ENCODE data around the gene FAM83E.
A peak's percentile ranks its signal among the peaks of the same experiment; 100 is the strongest.

The FAM83E gene

DNA sequence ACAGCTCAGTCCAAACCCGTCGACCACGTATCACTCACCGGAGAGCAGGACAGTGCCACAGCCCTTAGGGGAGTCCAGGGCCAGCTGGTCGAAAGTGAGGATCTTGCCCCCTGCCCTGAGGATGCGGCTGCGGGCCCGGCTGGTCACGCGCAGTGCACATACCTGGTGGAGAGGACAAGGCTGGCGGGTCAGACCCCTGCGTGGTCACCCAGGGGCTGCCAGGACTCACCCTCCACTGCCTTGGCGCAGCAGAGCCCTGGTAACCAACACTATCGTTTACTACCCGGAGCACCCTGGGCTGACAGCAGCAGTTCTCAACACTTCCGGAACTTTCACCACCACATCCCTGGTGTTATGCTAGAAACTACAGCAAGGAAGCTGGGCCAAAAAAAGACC lies 1.2 kb upstream of the FAM83E start:
- no peaks in the 10 kb centered on the region for H3K27me3 ChIP-seq (ENCODE audit: insufficient read depth, poor library complexity, severe bottlenecking)
- no peak for ATAC-seq (ENCODE audit: low read depth)
- H3K4me1 ChIP-seq (ENCODE audit: insufficient read depth, poor library complexity, severe bottlenecking), result peaks cover 25% of the 10 kb centered on the region
- peaks cover 36% of the 10 kb centered on the region for H3K36me3 ChIP-seq (ENCODE audit: low read depth)
- no peak overlapping the region for H3K4me3 ChIP-seq (ENCODE audit: severe bottlenecking)
- H3K9me3 ChIP-seq (ENCODE audit: severe bottlenecking), result no peaks in the 10 kb centered on the region
- peak overlapping the region; percentile 78 for H3K27ac ChIP-seq (ENCODE audit: poor library complexity, severe bottlenecking)
- no peak for DNase-seq (ENCODE audit: low spot score)
- TF ChIP-seq, protein P1, sequence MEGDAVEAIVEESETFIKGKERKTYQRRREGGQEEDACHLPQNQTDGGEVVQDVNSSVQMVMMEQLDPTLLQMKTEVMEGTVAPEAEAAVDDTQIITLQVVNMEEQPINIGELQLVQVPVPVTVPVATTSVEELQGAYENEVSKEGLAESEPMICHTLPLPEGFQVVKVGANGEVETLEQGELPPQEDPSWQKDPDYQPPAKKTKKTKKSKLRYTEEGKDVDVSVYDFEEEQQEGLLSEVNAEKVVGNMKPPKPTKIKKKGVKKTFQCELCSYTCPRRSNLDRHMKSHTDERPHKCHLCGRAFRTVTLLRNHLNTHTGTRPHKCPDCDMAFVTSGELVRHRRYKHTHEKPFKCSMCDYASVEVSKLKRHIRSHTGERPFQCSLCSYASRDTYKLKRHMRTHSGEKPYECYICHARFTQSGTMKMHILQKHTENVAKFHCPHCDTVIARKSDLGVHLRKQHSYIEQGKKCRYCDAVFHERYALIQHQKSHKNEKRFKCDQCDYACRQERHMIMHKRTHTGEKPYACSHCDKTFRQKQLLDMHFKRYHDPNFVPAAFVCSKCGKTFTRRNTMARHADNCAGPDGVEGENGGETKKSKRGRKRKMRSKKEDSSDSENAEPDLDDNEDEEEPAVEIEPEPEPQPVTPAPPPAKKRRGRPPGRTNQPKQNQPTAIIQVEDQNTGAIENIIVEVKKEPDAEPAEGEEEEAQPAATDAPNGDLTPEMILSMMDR (IDR thresholded peaks at IDR 0.05; ENCODE audit: poor library complexity, severe bottlenecking), result no peak

DNA sequence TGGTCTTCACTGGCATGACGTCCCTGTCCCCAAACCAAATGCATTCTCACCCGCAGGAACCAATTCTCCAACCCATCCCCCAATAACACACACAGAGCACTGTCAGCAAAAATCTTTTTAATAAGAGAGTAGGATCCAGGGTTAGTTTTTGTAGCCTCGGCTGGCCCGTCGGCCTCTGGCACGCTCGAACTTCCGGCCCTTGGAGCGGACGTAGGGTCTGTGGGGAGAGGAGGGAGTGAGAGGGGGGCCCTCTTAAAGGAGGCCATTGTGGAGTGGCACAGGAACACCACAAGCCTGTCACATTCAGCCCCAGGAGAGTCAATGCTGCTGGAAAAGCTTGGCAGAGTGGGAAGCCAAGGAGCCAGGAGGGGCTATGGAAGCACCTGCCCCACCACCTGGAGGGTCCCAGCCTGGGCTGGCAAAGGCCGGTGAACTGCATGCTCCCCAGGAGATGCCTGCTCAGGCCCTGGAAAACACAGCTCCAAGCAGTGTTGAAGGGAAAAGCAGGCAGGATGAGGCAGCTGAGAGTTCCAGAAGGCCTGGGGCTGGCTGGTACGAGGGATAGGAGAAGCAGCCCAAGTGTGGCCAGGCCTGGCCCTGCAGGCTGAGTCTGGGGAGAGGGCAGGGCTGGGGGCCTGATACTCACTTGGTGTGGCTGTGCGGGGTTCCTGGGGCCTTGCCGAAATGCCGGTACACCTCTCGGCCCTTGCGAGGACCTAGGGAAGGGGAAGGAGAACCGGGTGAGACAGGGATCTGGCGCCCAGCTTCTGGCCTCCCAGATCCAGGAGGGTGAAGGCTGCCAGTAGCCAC lies 560 bp upstream of the FAM83E start:
- DNase-seq (ENCODE audit: low spot score), result no peak
- Histone ChIP-seq H3K9me3 (ENCODE audit: severe bottlenecking) (no peaks in the 10 kb centered on the region), H3K27ac (ENCODE audit: poor library complexity, severe bottlenecking) (peak overlapping the region; percentile 78), H3K4me3 (ENCODE audit: severe bottlenecking) (no peak overlapping the region), H3K36me3 (ENCODE audit: low read depth) (peaks cover 36% of the 10 kb centered on the region), H3K27me3 (ENCODE audit: insufficient read depth, poor library complexity, severe bottlenecking) (no peaks in the 10 kb centered on the region), H3K4me1 (ENCODE audit: insufficient read depth, poor library complexity, severe bottlenecking) (peaks cover 25% of the 10 kb centered on the region)
- ATAC-seq (ENCODE audit: low read depth), result no peak
- TF ChIP-seq, protein P1 (IDR thresholded peaks at IDR 0.05; ENCODE audit: poor library complexity, severe bottlenecking), result peak; percentile 1

DNA sequence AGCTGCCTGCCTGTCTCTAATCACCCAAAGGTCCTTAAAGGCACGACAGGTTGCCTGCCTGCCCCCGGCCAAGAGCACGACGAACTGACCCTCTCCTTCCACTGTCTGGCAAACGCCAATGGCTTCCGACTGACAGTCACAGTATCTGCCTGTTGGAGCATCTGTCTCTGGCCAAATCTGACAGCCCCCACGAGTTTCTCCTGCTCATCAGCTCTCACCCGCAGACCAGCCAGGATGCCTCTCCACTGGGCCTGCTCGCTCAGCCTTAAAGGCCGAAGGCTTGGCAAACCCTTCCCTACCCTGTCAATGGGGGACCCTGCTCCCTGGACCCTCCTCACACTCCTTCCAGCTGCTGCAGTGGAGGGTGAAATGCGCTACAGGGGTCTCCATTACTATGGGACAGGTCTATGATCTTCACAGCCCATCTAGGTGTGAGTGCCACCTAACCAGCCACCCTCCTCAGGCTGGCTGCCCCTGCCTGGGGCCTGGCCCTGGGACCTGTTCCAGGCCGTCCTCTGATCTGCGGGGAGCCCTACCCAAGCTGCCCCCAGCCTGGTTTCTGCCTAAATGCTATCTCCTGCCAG lies 932 bp downstream of the FAM83E start:
- peak overlapping the region; percentile 78 for H3K27ac ChIP-seq (ENCODE audit: poor library complexity, severe bottlenecking)
- H3K27me3 ChIP-seq (ENCODE audit: insufficient read depth, poor library complexity, severe bottlenecking), result no peaks in the 10 kb centered on the region
- peaks cover 36% of the 10 kb centered on the region for H3K36me3 ChIP-seq (ENCODE audit: low read depth)
- TF ChIP-seq, protein P1 (IDR thresholded peaks at IDR 0.05; ENCODE audit: poor library complexity, severe bottlenecking), result no peak
- no peaks in the 10 kb centered on the region for H3K9me3 ChIP-seq (ENCODE audit: severe bottlenecking)
- DNase-seq (ENCODE audit: low spot score), result no peak
- peak overlapping the region; percentile 13 for H3K4me3 ChIP-seq (ENCODE audit: severe bottlenecking)
- H3K4me1 ChIP-seq (ENCODE audit: insufficient read depth, poor library complexity, severe bottlenecking), result peaks cover 25% of the 10 kb centered on the region
- peak; percentile 2; the same call in 2 of the 3 replicates for ATAC-seq (ENCODE audit: low read depth)

DNA sequence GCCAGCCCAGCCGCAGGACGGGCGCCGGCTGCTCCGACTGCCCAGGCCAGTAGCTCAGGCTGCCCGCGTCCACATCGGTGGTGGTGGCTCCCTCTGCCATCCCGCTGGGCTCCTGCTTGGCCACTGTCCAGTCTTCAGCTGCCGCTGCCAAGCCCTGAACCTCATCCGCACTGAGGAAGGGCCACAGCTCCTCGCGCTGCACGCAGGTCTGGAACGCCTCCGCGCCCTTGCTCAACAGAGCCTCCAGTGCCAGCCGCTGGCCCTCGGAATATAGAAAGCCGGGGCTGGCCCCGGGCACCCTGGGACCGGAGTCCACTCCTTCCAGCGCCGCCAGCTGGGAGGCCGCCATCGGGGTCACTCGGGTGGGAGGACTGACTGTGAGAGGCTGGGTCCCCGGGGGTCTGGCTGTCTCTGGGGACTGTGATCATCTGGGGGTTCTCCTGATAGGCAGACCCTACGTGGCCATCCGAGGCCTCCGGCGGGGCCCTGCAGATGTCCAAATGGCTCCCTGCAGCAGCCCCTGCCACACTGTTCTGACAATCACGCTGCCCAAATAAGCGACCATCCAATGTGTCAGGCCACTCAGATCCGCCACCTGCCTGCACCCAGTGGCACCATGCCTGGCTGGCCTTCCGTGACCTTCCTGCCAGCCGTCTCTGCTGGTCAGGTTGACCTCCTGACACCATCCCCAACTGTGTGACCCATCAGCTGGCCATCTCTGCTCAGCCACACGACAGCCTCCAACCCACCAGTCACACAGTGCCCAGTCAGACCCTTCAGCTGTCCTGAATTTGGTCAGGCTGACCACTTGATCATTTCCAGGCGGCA lies 1.6 kb downstream of the FAM83E start:
- ATAC-seq (ENCODE audit: low read depth) (no peak), DNase-seq (ENCODE audit: low spot score) (no peak)
- Histone ChIP-seq H3K9me3 (ENCODE audit: severe bottlenecking) (no peaks in the 10 kb centered on the region), H3K27me3 (ENCODE audit: insufficient read depth, poor library complexity, severe bottlenecking) (no peaks in the 10 kb centered on the region), H3K4me1 (ENCODE audit: insufficient read depth, poor library complexity, severe bottlenecking) (peaks cover 25% of the 10 kb centered on the region), H3K27ac (ENCODE audit: poor library complexity, severe bottlenecking) (peak overlapping the region; percentile 78), H3K36me3 (ENCODE audit: low read depth) (peaks cover 33% of the 10 kb centered on the region), H3K4me3 (ENCODE audit: severe bottlenecking) (no peak overlapping the region)
- TF ChIP-seq, protein P1 (IDR thresholded peaks at IDR 0.05; ENCODE audit: poor library complexity, severe bottlenecking), result no peak

Measured in RWPE2 (cell line).